Measurements from ENCODE around the gene SEMA3E. TPM values are rescaled to one million over a fixed set of nuclear protein-coding genes. Genes with fewer than 3 reads are reported as not detected.
"Not testable (repeated sequence)": the region's sequence is repeated elsewhere in the genome, so short reads cannot be mapped to it uniquely, and the experiment has no call there.

The SEMA3E gene
- total and polyA plus RNA-seq, 8 donors = 0.19 to 9.2 (median 0.93) TPM; not detected in 1

DNA sequence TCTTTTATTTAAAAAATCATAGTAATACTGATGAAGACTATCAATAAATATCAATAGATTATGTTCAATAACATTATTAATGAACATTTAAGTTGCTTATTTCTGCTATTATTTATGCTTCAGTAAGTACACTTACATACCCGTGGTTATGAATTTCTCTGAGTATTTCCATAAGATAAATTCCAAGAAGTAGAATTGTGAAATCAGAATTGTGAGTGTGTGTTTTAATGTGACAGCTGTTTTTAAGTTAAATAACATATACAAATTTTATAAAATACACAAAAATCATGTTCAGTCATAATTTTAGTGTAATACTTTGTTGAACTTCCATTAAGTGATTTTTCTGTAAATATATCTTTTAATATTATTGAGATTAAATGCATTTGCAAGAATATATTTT is 37.5 kb upstream of the SEMA3E start:
- Histone ChIP-seq H3K27me3 (no peaks in the 10 kb centered on the region), H3K9me3 (no peaks in the 10 kb centered on the region), H3K27ac (no peak overlapping the region), H3K4me1 (no peaks in the 10 kb centered on the region), H3K4me3 (no peak overlapping the region), H3K36me3 (no peaks in the 10 kb centered on the region)
- no peak for TF ChIP-seq POLR2AphosphoS5 (IDR thresholded peaks at IDR 0.05)
- intact Hi-C loops (cut with DNase I; ENCODE audit: low total_unique reads) = no loop called here
- 82 to 90% (median 89%) methylated on average over 1 of the region's 1 CpG for WGBS, 5 donors
- DNase-seq = no peak

DNA sequence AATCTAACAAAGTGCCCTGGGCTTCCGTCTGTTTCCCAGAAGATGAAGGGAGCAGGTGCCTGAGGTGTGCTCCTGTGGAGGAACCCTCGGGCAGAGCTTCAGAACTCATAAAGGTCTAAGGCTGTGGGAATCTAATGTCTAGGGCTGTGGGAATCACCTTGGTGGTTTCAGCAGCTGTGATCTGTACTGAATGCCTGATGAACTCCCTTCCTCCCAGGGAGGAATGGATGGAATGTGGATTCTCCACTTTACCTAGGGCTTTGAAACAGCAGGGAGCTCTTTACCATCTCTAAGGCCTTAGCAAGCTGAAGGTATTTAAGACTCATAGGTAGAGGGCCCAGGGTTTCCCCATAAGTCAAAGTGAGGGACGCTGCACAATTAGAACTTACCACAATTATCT is 36.0 kb upstream of the SEMA3E start:
- intact Hi-C loops (cut with DNase I; ENCODE audit: low total_unique reads) = no loop called here
- WGBS, 5 donors = 53 to 65% (median 58%) methylated on average over 3 of the region's 3 CpGs
- H3K4me1 ChIP-seq = no peaks in the 10 kb centered on the region

DNA sequence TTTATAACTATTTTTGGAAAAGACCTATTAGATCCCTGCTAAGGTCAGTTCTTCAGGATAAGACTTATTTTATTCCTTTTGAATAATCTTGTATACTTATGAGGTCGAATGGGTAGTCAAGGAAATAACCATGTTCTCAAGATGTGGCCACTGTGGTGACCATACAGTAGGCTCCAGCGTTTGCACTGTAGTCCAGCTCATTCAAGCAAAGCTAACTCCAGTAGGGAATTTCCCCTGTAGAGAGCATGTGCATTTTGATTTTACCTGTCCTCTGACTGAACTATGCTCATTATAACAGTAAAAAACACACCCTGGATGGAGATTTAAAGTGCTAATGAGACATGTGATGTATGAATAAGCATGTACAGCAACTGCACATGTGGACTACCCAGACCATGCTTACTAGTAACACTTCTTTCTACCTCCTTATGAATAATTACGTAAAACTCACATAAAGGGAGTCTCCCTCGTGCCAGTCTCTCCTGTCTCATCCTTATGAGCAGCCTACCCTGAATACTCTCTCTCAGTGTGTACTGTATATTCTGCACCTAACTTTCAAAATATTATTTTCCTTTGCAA is 32.4 kb upstream of the SEMA3E start:
- no peaks in the 10 kb centered on the region for H3K36me3 ChIP-seq
- intact Hi-C loops (cut with DNase I; ENCODE audit: low total_unique reads) = no loop called here
- TF ChIP-seq POLR2A (IDR thresholded peaks at IDR 0.05) = no peak
- TF ChIP-seq, protein P1, sequence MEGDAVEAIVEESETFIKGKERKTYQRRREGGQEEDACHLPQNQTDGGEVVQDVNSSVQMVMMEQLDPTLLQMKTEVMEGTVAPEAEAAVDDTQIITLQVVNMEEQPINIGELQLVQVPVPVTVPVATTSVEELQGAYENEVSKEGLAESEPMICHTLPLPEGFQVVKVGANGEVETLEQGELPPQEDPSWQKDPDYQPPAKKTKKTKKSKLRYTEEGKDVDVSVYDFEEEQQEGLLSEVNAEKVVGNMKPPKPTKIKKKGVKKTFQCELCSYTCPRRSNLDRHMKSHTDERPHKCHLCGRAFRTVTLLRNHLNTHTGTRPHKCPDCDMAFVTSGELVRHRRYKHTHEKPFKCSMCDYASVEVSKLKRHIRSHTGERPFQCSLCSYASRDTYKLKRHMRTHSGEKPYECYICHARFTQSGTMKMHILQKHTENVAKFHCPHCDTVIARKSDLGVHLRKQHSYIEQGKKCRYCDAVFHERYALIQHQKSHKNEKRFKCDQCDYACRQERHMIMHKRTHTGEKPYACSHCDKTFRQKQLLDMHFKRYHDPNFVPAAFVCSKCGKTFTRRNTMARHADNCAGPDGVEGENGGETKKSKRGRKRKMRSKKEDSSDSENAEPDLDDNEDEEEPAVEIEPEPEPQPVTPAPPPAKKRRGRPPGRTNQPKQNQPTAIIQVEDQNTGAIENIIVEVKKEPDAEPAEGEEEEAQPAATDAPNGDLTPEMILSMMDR (IDR thresholded peaks at IDR 0.05) = no peak
- TF ChIP-seq EP300 (IDR thresholded peaks at IDR 0.05) = no peak
- TF ChIP-seq POLR2AphosphoS5 (IDR thresholded peaks at IDR 0.05) = no peak
- H3K27ac ChIP-seq = no peak overlapping the region
- WGBS, 5 donors = 66 to 80% (median 71%) methylated on average over 4 of the region's 4 CpGs
- H3K27me3 ChIP-seq = no peaks in the 10 kb centered on the region
- H3K9me3 ChIP-seq = no peaks in the 10 kb centered on the region
- no peak overlapping the region for H3K4me3 ChIP-seq
- peaks cover 0 to 2% (median 0%) of the 10 kb centered on the region in 4 donors for H3K4me1 ChIP-seq
- no peak for DNase-seq

More for the DNA sequence above, 36.0 kb upstream of the SEMA3E start:
- no peaks in the 10 kb centered on the region for H3K27me3 ChIP-seq
- TF ChIP-seq EP300 (IDR thresholded peaks at IDR 0.05) (no peak), POLR2A (IDR thresholded peaks at IDR 0.05) (no peak), POLR2AphosphoS5 (IDR thresholded peaks at IDR 0.05) (no peak)
- TF ChIP-seq, protein P1 (IDR thresholded peaks at IDR 0.05) = no peak
- no peak overlapping the region for H3K27ac ChIP-seq
- H3K36me3 ChIP-seq = no peaks in the 10 kb centered on the region
- no peak for DNase-seq
- H3K4me3 ChIP-seq = no peak overlapping the region
- no peaks in the 10 kb centered on the region for H3K9me3 ChIP-seq

DNA sequence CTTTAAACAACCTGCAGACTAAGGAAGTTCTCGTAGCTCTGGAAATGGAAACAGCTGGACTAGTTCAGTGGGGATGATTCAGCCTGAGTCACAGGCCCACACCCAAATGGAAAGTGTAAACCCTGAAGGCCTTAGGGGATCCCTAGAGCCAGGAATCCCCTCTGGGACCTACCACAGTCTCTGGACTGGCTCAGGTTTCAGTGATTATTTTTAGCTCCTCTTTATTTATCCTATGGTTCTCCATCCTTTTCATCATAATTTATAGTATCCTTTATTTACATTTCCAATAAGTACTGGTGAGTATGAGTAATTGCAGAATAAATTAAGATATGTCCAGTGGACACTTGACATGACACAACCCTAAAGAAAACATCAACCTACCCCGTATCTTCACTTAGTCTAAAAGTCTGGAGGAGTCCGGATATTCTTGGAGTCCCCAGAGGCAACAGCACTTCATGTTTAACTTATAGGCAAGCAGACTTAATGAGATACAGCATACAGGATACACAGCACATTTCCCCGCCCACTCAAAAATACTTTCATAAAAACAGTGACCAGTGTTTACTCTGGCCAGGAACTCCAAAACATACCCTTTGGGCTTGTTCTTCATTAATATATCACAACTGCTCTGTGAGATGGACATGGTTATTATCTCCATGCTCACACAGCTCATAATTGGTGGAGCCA is 28.4 kb upstream of the SEMA3E start:
- TF ChIP-seq POLR2AphosphoS5 (IDR thresholded peaks at IDR 0.05) (no peak), POLR2A (IDR thresholded peaks at IDR 0.05) (no peak), EP300 (IDR thresholded peaks at IDR 0.05) (no peak)
- TF ChIP-seq, protein P1 (IDR thresholded peaks at IDR 0.05) = no peak
- Histone ChIP-seq H3K4me1 (peaks cover 0 to 2% (median 0%) of the 10 kb centered on the region in 4 donors), H3K4me3 (no peak overlapping the region), H3K27me3 (no peaks in the 10 kb centered on the region), H3K27ac (no peak overlapping the region), H3K36me3 (no peaks in the 10 kb centered on the region), H3K9me3 (no peaks in the 10 kb centered on the region)
- intact Hi-C loops (cut with DNase I; ENCODE audit: low total_unique reads) = no loop called here
- WGBS, 5 donors = 44 to 59% (median 50%) methylated on average over 4 of the region's 4 CpGs
- peak; percentile 32 to 73 for DNase-seq

DNA sequence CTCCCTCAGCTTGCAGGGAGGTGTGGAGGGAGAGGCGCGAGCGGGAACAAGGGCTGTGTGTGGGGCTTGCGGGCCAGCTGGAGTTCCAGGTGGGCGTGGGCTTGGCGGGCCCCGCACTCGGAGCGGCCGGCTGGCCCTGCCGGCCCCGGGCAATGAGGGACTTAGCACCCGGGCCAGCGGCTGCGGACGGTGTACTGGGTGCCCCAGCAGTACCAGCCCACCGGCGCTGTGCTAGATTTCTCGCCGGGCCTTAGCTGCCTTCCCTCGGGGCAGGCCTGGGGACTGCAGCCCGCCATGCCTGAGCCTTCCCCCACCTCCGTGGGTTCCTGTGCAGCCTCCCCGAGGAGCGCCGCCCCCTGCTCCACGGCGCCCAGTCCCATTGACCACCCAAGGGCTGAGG is 24.4 kb upstream of the SEMA3E start:
- H3K9me3 ChIP-seq; H3K4me3 ChIP-seq; intact Hi-C loops (cut with DNase I; ENCODE audit: low total_unique reads); H3K4me1 ChIP-seq; H3K27me3 ChIP-seq; H3K36me3 ChIP-seq; H3K27ac ChIP-seq; DNase-seq: not testable (repeated sequence)
- WGBS, 5 donors = 96 to 98% (median 97%) methylated on average over 20 to 28 of the region's 28 CpGs
